Smooth muscle cell (in vitro differentiated cells): ENCODE measurements around the gene F2RL1. TPM values are rescaled to one million over a fixed set of nuclear protein-coding genes. Genes with fewer than 3 reads are reported as not detected.

ENCODE experiments used
- DNase-seq: peaks from one replicate; lab custom pipeline; 2025; ENCODE audit not compliant: unreplicated experiment; lab: John Stamatoyannopoulos, UW
- H2AFZ ChIP-seq: fragments of 200-600 bp; sonication (generic); 2 replicates; pipeline ENCODE4 v1.6.0; 2016; ENCODE audit warnings: antibody characterized with exemption, low read depth, mild to moderate bottlenecking
- H3F3A ChIP-seq: fragments of 200-600 bp; sonication (generic); 2 replicates; pipeline ENCODE4 v1.6.0; 2017; ENCODE audit warnings: antibody characterized with exemption, low read depth
- H3K27ac ChIP-seq: fragments of 200-600 bp; sonication (generic); 2 replicates; pipeline ENCODE4 v1.5.1; 2016; ENCODE audit warnings: low read depth, mild to moderate bottlenecking
- H3K27me3 ChIP-seq: fragments of 200-600 bp; sonication (generic); 2 replicates; pipeline ENCODE4 v1.6.1; 2016; ENCODE audit warnings: low read depth, mild to moderate bottlenecking
- H3K36me3 ChIP-seq: fragments of 200-600 bp; sonication (generic); 2 replicates; pipeline ENCODE4 v1.5.1; 2016; ENCODE audit warnings: low read depth
- H3K4me1 ChIP-seq: fragments of 200-600 bp; sonication (generic); 2 replicates; pipeline ENCODE4 v1.5.1; 2016; ENCODE audit warnings: low read depth
- H3K4me2 ChIP-seq: fragments of 200-600 bp; sonication (generic); 2 replicates; pipeline ENCODE4 v1.6.0; 2016; ENCODE audit warnings: mild to moderate bottlenecking
- H3K4me3 ChIP-seq: fragments of 200-600 bp; sonication (generic); 2 replicates; pipeline ENCODE4 v1.5.1; 2016; ENCODE audit warnings: mild to moderate bottlenecking
- H3K79me2 ChIP-seq: fragments of 200-600 bp; sonication (generic); 2 replicates; pipeline ENCODE4 v1.6.0; 2016; ENCODE audit warnings: low read depth, mild to moderate bottlenecking
- H3K9ac ChIP-seq: fragments of 200-600 bp; sonication (generic); 2 replicates; pipeline ENCODE4 v1.6.0; 2016; ENCODE audit warnings: low read depth
- H3K9me3 ChIP-seq: fragments of 200-600 bp; sonication (generic); replicated peaks from 2 replicates; pipeline ENCODE4 v1.5.1; 2016; ENCODE audit warnings: low read depth
- H4K20me1 ChIP-seq: fragments of 200-600 bp; sonication (generic); 2 replicates; pipeline ENCODE4 v1.6.0; 2016; ENCODE audit warnings: low read depth
- CTCF ChIP-seq: fragments of 200-600 bp; sonication (generic); IDR thresholded peaks from 2 replicates; pipeline ENCODE4 v1.5.1; 2017; ENCODE audit warnings: borderline replicate concordance, mild to moderate bottlenecking, antibody characterized with exemption; ENCODE audit not compliant: insufficient read depth, poor library complexity, severe bottlenecking
- WGBS: methylation state at CpG from one replicate; pipeline ENCODE4 v1.1.7; 2016; ENCODE audit warnings: low lambda C conversion rate; 5-methylcytosine and 5-hydroxymethylcytosine counted together
- polyA plus RNA-seq: library from polyadenylated mRNA; unstranded; fragments of >200 nt; fragmentation: Nextera tagmentation; extraction: Ambion mirVana; gene quantifications from 2 replicates; pipeline ENCODE4 v1.2.1, GENCODE V29; 2016
- small RNA-seq: library from RNA; depleted of rRNA; stranded (forward); fragments of <200 nt; gene quantifications from one replicate; pipeline ENCODE3, GENCODE V24; 2014
- total RNA-seq: library from RNA; depleted of rRNA; stranded (reverse); fragments of >200 nt; gene quantifications from 2 replicates; pipeline ENCODE4 v1.2.3, GENCODE V29; 2014

Gene F2RL1
- total and polyA plus RNA-seq, 2 experiments from 2014 or later: 42.6 to 88.3 TPM

- Histone ChIP-seq H3K4me1 (no peaks in the 10 kb centered on the region), H3K9me3 (no peaks in the 10 kb centered on the region), H3K27ac (no peak overlapping the region), H3K9ac (no peak overlapping the region), H3K27me3 (no peaks in the 10 kb centered on the region), H3K4me3 (no peak overlapping the region), H2AFZ (no peak overlapping the region), H3K79me2 (no peaks in the 10 kb centered on the region), H3K36me3 (no peaks in the 10 kb centered on the region), H4K20me1 (no peaks in the 10 kb centered on the region), H3F3A (peaks cover 3% of the 10 kb centered on the region), H3K4me2 (no peak overlapping the region)
- DNase-seq: no peak
- TF ChIP-seq CTCF: no peak
- 46% methylated on average over 6 of the region's 6 CpGs for WGBS
These were observed 51.2 kb downstream of the F2RL1 start for GRCh38 chr5:76870046-76870445.

- DNase-seq: no peak
- Histone ChIP-seq H2AFZ (no peak overlapping the region), H3K4me3 (peak overlapping the region; percentile 32), H3K27ac (no peak overlapping the region), H3F3A (peaks cover 3% of the 10 kb centered on the region), H3K27me3 (peaks cover 4% of the 10 kb centered on the region), H3K79me2 (no peaks in the 10 kb centered on the region), H3K4me1 (no peaks in the 10 kb centered on the region), H3K4me2 (peak overlapping the region; percentile 58), H3K9me3 (no peaks in the 10 kb centered on the region), H3K9ac (no peak overlapping the region), H4K20me1 (no peaks in the 10 kb centered on the region), H3K36me3 (no peaks in the 10 kb centered on the region)
- 56% methylated on average over 3 of the region's 3 CpGs for WGBS
- TF ChIP-seq CTCF: no peak
These were observed 55.3 kb downstream of the F2RL1 start for GRCh38 chr5:76874088-76874581.

Small RNAs within 50 kb of the gene (small RNA-seq; reads per million reads assigned to genes)
- gene RN7SL208P: 0.08 reads per million

Other genes starting within 250 kb of the F2RL1 start
- gene F2RL2, start 195.6 kb upstream of the F2RL1 start, total RNA-seq: 0.31 and 1.4 TPM in 2 replicates
- 0.45 TPM in 1 of 2 replicates, not detected in the other for gene F2RL2, start 195.6 kb upstream of the F2RL1 start, polyA plus RNA-seq
- gene F2R, start 102.9 kb upstream of the F2RL1 start, total RNA-seq: 135 and 140 TPM in 2 replicates
- gene F2R, start 102.9 kb upstream of the F2RL1 start, polyA plus RNA-seq: 83.3 and 103 TPM in 2 replicates
- not detected in 2 replicates for gene S100Z, start 31.0 kb downstream of the F2RL1 start, total RNA-seq
- 0.34 and 0.73 TPM in 2 replicates for gene S100Z, start 31.0 kb downstream of the F2RL1 start, polyA plus RNA-seq
- 51.1 and 79.5 TPM in 2 replicates for gene CRHBP, start 134.0 kb downstream of the F2RL1 start, total RNA-seq
- 24.4 and 48.2 TPM in 2 replicates for gene CRHBP, start 134.0 kb downstream of the F2RL1 start, polyA plus RNA-seq
- 24.3 and 27.6 TPM in 2 replicates for gene AGGF1, start 211.4 kb downstream of the F2RL1 start, total RNA-seq
- gene AGGF1, start 211.4 kb downstream of the F2RL1 start, polyA plus RNA-seq: 18.5 and 21.5 TPM in 2 replicates